ENCODE measurements around the gene PLSCR4. TPM values are rescaled to one million over a fixed set of nuclear protein-coding genes. Genes with fewer than 3 reads are reported as not detected.
"Not testable (repeated sequence)": the region's sequence is repeated elsewhere in the genome, so short reads cannot be mapped to it uniquely, and the experiment has no call there.

Gene PLSCR4
- total RNA-seq, 4 donors from 2014 or later = 16.4 to 37.3 (median 23.7) TPM

GRCh38 chr3:146226881-146227280 is 24.0 kb downstream of the PLSCR4 start:
- no peaks in the 10 kb centered on the region for H3K9me3 ChIP-seq
- H3K27me3 ChIP-seq = no peaks in the 10 kb centered on the region
- H3K27ac ChIP-seq = no peak overlapping the region
- H3K36me3 ChIP-seq = no peaks in the 10 kb centered on the region
- 79% methylated on average over 2 of the region's 2 CpGs for WGBS
- no peak overlapping the region for H3K4me3 ChIP-seq
- no peaks in the 10 kb centered on the region for H3K4me1 ChIP-seq
- DNase-seq (ENCODE audit: low spot score in 2 of 2) = no peak
- TF ChIP-seq POLR2AphosphoS5 (IDR thresholded peaks at IDR 0.05) (no peak), CTCF (IDR thresholded peaks at IDR 0.05) (no peak), POLR2A (IDR thresholded peaks at IDR 0.05) (no peak), EP300 (IDR thresholded peaks at IDR 0.05) (no peak)

- H3K27ac ChIP-seq; DNase-seq (ENCODE audit: low spot score in 2 of 2); H3K9me3 ChIP-seq; H3K4me1 ChIP-seq; H3K4me3 ChIP-seq; H3K36me3 ChIP-seq; H3K27me3 ChIP-seq: not testable (repeated sequence)
- WGBS = 89% methylated on average over 12 of the region's 25 CpGs
These were observed 25.4 kb downstream of the PLSCR4 start for GRCh38 chr3:146225458-146225857.

- Histone ChIP-seq H3K4me1 (no peaks in the 10 kb centered on the region), H3K36me3 (peaks cover 4% of the 10 kb centered on the region), H3K9me3 (no peaks in the 10 kb centered on the region), H3K27ac (no peak overlapping the region), H3K4me3 (no peak overlapping the region), H3K27me3 (no peaks in the 10 kb centered on the region)
- 89% methylated on average over 6 of the region's 6 CpGs for WGBS
- no peak for TF ChIP-seq CTCF (IDR thresholded peaks at IDR 0.05)
- TF ChIP-seq POLR2AphosphoS5 (IDR thresholded peaks at IDR 0.05) = no peak
- no peak for TF ChIP-seq EP300 (IDR thresholded peaks at IDR 0.05)
- no peak for TF ChIP-seq POLR2A (IDR thresholded peaks at IDR 0.05)
- DNase-seq (ENCODE audit: low spot score in 2 of 2) = no peak
These were observed 27.2 kb downstream of the PLSCR4 start for GRCh38 chr3:146223401-146224373.

- Histone ChIP-seq H3K4me3 (no peak overlapping the region), H3K27ac (no peak overlapping the region), H3K4me1 (no peaks in the 10 kb centered on the region), H3K36me3 (peaks cover 4% of the 10 kb centered on the region), H3K9me3 (no peaks in the 10 kb centered on the region), H3K27me3 (no peaks in the 10 kb centered on the region)
- TF ChIP-seq CTCF (IDR thresholded peaks at IDR 0.05) = no peak
- TF ChIP-seq POLR2AphosphoS5 (IDR thresholded peaks at IDR 0.05) = no peak
- TF ChIP-seq EP300 (IDR thresholded peaks at IDR 0.05) = no peak
- no peak for DNase-seq (ENCODE audit: low spot score in 2 of 2)
- 70% methylated on average over 9 of the region's 9 CpGs for WGBS
These were observed 28.5 kb downstream of the PLSCR4 start for GRCh38 chr3:146222204-146223046.

GRCh38 chr3:146221276-146221675 is 29.6 kb downstream of the PLSCR4 start:
- Histone ChIP-seq H3K27me3 (no peaks in the 10 kb centered on the region), H3K4me3 (no peak overlapping the region), H3K4me1 (no peaks in the 10 kb centered on the region), H3K9me3 (no peaks in the 10 kb centered on the region), H3K36me3 (peaks cover 7% of the 10 kb centered on the region), H3K27ac (no peak overlapping the region)
- no peak for DNase-seq (ENCODE audit: low spot score in 2 of 2)
- no peak for TF ChIP-seq POLR2A (IDR thresholded peaks at IDR 0.05)
- TF ChIP-seq POLR2AphosphoS5 (IDR thresholded peaks at IDR 0.05) = no peak
- no peak for TF ChIP-seq CTCF (IDR thresholded peaks at IDR 0.05)
- no peak for TF ChIP-seq EP300 (IDR thresholded peaks at IDR 0.05)

Data from suprapubic skin (tissue), 4 donors.